Vagina (tissue), 2 donors: Measurements from ENCODE around the gene PCDHGA1.

Experiments
- POLR2A ChIP-seq, 2 donors: fragments of 450-650 bp; IDR thresholded peaks; one replicate each; pipeline ENCODE4 v1.6.1; 2017; ENCODE audit warnings: antibody characterized with exemption in 2 of 2, mild to moderate bottlenecking in 2 of 2, moderate library complexity in 2 of 2
- TF ChIP-seq, protein P1 (sequence below), 3 experiments: fragments of 450-650 bp in 2 of 3; fragments of 200-600 bp in 1 of 3; sonication (generic) in 1 of 3; IDR thresholded peaks; one replicate each; pipeline ENCODE4 v1.5.1; 2017 to 2019; ENCODE audit warnings: antibody characterized with exemption in 3 of 3, mild to moderate bottlenecking in 2 of 3, moderate library complexity in 2 of 3

DNA sequence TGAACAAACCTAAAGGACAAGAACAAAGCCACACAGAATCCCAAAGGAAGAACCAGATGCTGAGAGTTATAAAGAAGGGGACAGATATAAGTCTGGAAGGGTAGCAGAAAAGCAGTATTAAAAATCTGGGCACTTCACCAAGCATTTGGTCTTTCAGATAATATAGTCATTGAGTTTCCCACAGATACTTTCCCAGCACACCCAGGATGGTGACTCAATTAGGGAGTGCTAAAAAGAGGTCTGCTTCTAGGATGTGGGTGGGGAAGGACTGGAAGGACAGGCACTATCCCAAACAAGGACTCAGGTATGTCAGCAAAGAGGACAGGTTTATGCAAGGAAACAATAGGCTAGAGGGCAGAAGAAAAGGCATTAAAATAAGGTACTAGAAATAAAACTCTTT, 229.1 kb downstream of the PCDHGA1 start:
- TF ChIP-seq, protein P1, sequence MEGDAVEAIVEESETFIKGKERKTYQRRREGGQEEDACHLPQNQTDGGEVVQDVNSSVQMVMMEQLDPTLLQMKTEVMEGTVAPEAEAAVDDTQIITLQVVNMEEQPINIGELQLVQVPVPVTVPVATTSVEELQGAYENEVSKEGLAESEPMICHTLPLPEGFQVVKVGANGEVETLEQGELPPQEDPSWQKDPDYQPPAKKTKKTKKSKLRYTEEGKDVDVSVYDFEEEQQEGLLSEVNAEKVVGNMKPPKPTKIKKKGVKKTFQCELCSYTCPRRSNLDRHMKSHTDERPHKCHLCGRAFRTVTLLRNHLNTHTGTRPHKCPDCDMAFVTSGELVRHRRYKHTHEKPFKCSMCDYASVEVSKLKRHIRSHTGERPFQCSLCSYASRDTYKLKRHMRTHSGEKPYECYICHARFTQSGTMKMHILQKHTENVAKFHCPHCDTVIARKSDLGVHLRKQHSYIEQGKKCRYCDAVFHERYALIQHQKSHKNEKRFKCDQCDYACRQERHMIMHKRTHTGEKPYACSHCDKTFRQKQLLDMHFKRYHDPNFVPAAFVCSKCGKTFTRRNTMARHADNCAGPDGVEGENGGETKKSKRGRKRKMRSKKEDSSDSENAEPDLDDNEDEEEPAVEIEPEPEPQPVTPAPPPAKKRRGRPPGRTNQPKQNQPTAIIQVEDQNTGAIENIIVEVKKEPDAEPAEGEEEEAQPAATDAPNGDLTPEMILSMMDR (IDR thresholded peaks at IDR 0.05) = no peak
- no peak for TF ChIP-seq POLR2A (IDR thresholded peaks at IDR 0.05)
